Fibroblast of skin of left quadriceps (primary cell): ENCODE measurements around the gene THRA.
A peak's percentile ranks its signal among the peaks of the same experiment; 100 is the strongest.

Experiments
- DNase-seq, 2 experiments: peaks; one replicate each; pipeline ENCODE4 v3.0.0-alpha.2; 2013; ENCODE audit warnings: low read depth in 2 of 2

THRA gene

GRCh38 chr17:40026816-40027613, 35.8 kb upstream of the THRA start:
- DNase-seq, result peak in 1 of 2 experiments; percentile 39

GRCh38 chr17:40027614-40028012, 35.2 kb upstream of the THRA start:
- no peak for DNase-seq

- DNase-seq, result no peak
Observed at GRCh38 chr17:40028595-40028994, 34.2 kb upstream of the THRA start.

GRCh38 chr17:40031706-40032105, 31.1 kb upstream of the THRA start:
- DNase-seq, result no peak

GRCh38 chr17:40032322-40033320, 30.1 kb upstream of the THRA start:
- no peak for DNase-seq

- no peak for DNase-seq
Observed at GRCh38 chr17:40033339-40033738, 29.4 kb upstream of the THRA start.

- no peak for DNase-seq
Observed at GRCh38 chr17:40034426-40035161, 28.2 kb upstream of the THRA start.

GRCh38 chr17:40035162-40035559, 27.6 kb upstream of the THRA start:
- DNase-seq, result no peak

- DNase-seq, result peak in 1 of 2 experiments; percentile 36
Observed at GRCh38 chr17:40038882-40039513, 23.8 kb upstream of the THRA start.

GRCh38 chr17:40041196-40041595, 21.6 kb upstream of the THRA start:
- no peak for DNase-seq

- DNase-seq, result no peak
Observed at GRCh38 chr17:40056379-40057015, 6.3 kb upstream of the THRA start.

GRCh38 chr17:40058186-40058784, 4.5 kb upstream of the THRA start:
- DNase-seq, result no peak

GRCh38 chr17:40058865-40059264, 3.9 kb upstream of the THRA start:
- no peak for DNase-seq

GRCh38 chr17:40059729-40060475, 2.9 kb upstream of the THRA start:
- no peak for DNase-seq

- no peak for DNase-seq
Observed at GRCh38 chr17:40060887-40061608, 1.7 kb upstream of the THRA start.

GRCh38 chr17:40061609-40062038, 1.1 kb upstream of the THRA start:
- no peak for DNase-seq

- DNase-seq, result no peak
Observed at GRCh38 chr17:40063187-40063771, 514 bp downstream of the THRA start.

GRCh38 chr17:40063901-40064531, 1.3 kb downstream of the THRA start:
- DNase-seq, result no peak
